Esophagus muscularis mucosa (tissue), 2 donors: ENCODE data around the gene CHMP6.

Experiments
- POLR2A ChIP-seq: fragments of 450-650 bp; IDR thresholded peaks from one replicate; pipeline ENCODE4 v1.6.1; 2017; ENCODE audit warnings: antibody characterized with exemption, moderate library complexity, mild to moderate bottlenecking, low read depth
- POLR2AphosphoS5 ChIP-seq, 2 donors: sonication (generic); formaldehyde crosslinking; IDR thresholded peaks; one replicate each; pipeline ENCODE4 v1.6.1; 2017; ENCODE audit warnings: antibody characterized with exemption in 2 of 2

- TF ChIP-seq POLR2AphosphoS5 (IDR thresholded peaks at IDR 0.05): no peak
- no peak for TF ChIP-seq POLR2A
Measured at GRCh38 chr17:80981929-80982425, 9.7 kb upstream of the CHMP6 start.
